Islet precursor cell (in vitro differentiated cells): Measurements from ENCODE around the gene ANKS3.

Source experiments
- DNase-seq: peaks from one replicate; pipeline ENCODE4 v3.0.0-alpha.2; 2018

The ANKS3 gene

DNA sequence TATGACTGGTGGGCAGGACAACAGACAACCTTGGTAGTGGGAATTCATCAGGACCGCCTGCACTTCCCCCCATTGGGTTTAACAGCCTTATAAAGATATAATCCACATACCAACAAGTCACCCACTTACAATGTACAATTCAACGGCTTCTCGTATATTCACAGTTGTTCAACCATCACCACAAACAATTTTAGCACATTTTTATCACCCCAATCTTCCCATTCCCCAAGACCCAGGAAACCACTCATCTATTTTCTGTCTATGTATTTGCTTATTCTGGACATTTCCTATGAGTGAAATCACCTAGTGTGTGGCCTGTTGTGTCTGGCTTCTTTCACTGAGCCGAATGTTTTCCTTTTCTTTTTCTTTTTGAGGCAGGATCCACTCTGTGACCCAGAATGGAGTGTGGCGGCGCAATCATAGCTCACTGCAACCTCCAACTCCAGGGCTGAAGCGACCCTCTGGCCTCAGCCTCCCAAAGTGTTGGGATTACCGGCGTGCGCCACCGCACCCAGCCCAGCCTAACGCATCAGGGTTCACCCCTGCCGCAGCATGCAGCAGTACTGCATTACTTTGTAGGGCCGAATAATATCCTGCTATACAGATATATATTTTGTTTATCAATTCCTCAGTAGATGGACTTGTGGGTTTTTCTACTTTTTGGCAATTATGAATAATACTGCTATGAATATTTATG, 10.9 kb downstream of the ANKS3 start:
- no peak for DNase-seq

DNA sequence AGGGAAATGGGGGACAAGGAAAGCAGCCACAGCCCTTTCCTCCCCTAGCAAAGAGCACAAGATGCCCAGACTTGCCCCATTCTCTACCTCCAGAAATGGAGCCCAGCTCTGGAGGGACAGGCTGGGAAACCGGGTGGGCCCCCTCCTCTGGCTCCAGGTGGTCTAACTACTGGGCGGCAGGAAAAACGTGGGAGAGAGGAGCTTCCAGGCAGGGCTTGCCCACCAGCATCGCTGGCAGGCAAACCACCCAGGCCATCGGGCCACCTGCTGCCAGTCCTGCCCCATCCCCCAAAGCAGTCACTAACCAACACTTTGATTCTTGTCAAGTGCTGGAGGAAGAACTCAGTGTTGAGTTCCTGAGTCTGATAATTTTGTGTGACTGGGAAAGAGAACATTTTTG, 15.6 kb downstream of the ANKS3 start:
- no peak for DNase-seq

DNA sequence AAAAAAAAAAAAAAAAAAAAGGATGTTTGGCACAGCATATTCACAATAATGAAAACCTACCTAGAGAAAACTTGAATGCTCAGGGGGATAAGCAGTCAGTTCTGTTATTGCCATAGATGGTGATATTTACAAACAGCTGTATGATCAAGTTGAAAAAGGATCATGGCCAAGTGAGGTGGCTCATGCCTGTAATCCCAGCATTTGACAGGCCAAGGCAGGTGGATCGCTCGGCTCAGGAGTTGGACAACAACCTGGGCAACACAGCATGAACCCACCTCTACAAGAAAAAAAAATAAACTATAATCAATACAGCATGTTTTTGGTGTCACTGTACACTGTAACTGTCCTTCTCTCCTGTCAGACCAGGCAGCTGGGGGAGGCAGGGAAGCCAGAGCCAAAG, 19.1 kb downstream of the ANKS3 start:
- no peak for DNase-seq

DNA sequence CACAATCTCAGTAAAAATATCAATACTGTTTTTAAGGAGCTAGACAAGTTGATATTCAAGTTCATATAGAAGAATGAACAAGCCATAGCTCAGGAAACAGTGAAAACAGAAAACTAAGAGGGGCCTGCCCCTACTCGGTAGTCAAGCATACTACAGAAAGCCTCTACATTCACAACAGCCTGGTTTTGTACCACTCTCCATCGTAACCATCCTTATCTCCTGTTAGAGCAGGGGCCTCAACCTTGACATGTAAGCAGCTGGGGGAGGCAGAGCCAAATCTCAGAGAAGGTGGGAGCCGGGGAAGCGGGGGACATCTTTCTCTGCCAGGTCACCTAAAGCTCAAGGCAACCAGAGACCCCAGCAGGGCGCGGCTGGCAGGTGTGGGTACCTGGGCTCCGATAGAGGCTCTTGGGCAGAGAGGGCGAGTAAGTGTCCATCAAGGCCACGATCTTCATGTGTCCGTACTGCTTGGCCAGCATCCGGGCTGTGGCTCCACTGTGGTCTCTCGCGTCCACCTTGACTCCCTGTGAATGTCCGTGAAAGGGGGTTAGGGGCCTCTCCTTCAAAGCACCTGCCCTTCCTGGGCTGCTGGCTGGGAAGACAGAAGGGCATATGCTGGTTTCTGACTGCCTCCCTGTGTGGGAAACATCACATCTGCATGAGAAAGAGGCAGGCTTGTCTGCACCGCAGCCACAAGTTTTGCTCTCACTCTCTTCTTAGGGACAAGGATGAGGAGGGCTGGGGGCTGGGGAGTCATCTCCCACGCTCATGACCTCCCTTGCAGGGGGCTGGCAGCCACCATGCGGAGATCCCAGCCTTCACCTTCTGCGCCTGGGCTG, 20.2 kb downstream of the ANKS3 start:
- DNase-seq = no peak

DNA sequence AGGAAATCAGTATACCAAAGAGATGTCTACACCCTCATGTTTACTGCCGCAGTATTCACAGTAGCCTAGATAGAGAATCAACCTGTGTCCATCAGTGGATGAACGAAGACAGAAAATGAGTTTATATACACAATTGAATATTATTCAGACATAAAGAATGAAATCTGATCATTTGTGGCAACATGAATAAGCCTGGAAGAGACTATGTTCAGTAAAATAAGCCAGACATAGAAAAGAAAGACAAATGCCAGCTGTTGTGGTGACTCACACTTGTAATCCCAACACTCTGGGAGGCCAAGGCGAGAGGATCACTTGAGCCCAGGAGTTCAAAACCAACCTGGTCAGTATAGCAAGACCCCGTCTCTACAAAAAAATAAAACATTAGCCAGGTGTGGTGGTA, 24.6 kb downstream of the ANKS3 start:
- no peak for DNase-seq

DNA sequence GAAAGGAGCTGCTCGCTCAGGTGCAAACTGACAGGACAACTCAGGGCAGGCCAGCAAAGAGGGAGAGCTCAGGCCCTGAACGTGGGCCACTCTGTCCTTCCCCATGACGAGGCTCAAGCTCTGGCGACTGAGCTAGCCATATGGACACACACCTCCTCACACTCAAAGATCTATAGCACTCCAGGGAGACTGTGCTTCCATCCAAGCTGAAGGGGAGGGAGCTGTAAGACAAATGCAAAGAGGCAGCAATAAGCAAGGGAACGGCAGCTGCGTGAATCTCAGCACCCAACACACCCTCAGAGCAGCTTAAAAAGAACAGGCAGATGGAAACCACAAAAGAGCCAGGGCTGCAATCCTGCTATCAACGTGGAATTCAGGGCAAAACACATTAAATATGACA, 27.2 kb downstream of the ANKS3 start:
- no peak for DNase-seq

DNA sequence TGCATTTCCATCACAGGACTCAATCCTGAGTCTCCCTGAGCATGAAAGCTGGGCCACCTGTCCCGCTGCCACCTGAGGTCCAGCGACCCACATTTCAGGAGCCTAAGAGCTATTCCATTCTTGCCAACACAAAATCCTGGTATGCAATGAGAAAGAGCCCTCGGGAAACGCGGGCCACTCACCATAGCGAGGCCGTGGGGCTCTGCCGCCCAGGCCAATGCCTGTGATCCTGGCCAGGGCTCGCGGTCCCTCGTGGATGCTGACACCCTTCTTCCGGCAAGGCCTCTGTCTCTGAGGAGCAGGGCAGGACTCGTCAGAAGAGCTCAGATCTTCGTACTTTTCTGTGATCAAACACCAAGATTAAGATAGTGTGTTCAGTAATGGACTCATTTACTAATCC, 29.2 kb downstream of the ANKS3 start:
- no peak for DNase-seq

DNA sequence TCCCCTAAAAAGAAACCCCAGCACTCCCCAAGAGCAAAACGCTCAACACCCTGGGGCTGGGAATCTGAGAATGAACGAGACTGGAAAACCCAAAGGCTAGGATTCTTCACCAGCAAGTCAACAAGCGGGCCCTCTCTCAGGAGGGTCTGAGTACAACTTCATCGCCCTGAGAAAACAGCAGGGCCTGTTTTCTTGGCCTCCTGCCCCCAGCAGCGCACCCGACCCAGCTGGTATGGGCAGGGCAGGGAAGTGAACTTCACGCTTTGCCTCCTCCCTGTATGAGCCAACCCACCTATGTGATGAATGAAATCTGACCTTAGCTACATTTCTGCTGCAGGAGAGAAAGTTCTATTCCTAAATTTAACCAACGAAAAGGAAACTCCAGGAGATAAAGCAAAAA, 29.6 kb downstream of the ANKS3 start:
- no peak for DNase-seq

DNA sequence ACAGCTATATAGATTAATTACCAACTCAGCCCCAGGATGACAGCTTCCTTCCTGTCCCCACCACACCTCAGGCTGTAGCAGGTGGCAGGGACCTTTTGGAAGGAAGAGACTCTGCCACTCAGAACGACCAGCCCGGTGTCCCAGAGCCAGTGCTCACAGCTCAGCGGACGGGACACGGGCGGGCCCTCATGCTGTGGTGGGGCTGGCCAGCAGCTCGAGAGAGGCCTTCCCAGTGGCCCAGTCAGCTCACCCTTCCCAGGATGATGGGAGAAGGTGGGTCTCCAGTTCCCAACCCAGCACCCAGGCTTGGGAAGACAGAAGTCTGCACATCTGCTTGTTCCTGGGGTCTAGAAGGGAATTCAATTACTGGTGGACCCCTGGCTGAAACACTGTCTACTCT, 30.2 kb downstream of the ANKS3 start:
- DNase-seq = peak; percentile 40

DNA sequence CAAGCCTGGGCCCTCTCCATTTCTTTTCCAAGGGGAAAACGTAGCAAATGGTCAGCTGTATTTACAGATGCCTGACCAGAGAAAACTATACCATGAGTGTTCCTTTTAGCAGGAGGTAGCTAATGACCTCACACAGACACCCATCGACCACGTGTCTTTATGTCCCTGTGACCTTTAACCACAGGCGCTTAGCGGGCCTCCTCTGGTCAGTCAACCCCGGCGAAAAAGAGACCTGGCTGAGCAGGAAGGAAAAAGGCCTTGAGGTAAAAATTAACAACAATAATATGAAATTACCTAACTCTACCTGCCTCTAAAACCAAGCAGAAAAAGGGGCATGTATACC, 31.6 kb downstream of the ANKS3 start:
- no peak for DNase-seq

DNA sequence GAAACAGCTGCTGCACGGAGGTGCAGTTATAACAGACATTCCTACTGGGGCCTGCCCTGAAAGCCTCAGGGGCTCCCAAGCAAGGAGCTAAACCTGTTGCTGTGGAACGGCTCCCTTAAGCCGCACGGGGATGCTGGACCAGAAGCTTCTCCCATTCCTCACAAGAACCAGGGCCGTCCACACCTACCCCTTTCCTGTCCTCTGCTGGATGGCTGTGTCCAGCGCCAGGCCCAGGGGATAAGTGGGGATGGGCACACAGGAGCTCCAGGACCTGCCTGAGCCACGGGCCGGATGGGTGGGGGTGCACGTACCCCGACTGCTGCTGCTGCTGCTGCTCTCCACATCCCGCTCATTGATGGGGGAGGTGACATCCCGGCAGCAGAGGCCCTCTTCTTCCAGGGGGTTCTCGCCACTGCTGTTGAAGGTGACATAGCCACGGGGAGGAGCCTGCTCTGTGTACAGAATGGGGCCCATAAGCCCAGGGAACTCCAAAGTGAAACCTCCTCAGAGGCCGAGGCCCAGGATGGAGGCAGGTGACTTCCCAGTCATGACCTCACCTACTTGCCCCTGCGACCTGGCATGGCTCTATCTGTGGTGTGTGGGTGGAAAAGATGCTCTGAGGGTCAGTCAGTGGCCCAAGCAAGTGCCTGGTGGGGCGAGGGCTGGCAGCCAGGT, 32.1 kb downstream of the ANKS3 start:
- DNase-seq = peak; percentile 46

DNA sequence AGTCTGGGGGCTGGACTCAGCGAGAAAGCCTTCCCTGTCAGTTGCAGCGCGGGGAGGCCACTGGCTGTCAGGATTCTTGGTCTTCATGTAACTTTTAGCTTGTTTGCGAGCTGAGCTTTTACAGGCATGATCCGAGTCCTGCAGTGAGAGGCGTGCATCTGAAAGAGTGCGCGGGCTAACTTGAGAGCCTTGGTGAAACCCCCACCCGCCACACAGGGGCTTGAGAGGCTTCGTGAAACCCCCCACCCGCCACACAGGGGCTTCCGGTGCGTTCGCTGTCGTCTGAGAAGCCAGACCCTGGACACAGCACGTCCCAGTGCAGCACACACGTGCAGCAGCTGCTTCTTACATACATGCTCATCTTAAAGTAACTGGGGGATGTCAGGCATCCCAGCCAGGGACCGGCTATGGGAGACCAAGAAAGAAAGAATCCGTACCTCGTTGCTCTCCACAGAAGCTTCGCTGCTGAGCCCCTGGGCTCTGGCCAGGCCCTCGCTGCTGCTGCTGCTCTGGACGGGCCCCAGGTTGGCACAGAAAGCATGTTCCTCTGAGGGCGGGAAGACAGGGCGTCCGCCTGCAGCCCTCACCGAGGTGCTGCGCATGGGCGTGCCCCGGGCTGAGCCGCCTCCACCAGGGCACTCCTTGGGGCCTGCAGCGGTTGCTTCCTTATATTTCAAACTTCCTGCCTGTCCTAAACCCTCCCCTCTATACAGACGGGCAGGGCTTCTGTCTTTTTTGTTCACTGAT, 32.9 kb downstream of the ANKS3 start:
- peak; percentile 44 for DNase-seq

DNA sequence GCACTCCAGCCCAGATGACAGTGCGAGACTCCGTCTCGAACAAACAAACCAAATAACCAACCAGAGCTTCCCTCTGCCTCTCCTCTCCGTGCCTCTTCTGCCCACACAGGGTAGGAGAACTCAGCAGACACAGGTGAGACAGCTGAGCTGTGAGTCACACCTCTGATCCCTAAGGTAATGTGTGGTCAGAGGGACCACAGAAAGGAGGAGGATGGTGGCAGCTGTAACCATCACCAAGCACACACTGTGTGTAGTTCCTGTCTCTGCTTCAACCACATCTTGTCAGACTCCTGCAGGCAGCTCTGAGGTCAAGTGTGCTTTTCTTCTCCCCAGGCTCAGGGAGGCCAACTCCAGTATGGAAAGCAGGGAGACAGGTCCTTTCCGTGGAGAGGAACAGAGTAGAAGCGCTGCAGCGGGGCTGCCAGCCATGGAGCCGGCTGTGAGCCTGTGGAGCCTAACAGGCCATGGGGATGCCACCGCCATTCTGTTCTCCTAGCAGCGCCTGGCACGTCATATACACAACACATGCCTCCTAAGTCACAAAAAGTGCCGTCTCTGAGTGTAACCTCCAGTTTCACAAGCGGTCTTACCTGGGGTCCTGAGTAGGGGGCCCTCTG, 33.6 kb downstream of the ANKS3 start:
- DNase-seq = peak; percentile 42

DNA sequence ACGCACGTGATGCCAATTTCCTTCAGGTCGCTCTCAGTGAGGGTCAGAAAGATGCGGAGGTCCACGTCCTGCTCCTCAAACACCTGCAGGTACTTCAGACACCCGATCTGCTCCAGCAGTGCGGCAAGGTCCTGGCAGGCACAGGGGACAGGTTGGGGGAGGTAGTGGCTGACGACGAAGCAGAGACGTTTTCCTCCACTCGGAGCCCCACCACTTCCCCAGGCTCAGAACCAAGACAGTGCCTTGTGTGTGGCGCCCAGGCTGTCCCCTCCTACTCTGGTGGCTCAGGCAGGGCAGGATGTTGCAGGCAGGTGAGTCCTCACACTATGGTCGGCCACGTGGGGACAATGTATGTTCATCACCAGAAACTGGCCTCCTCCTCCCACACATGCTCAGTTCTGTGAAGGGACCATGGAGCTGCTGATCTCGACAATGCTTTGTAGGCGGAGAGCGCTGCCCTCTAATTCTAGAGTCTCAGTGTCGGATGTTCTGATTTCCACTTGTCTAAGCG, 35.0 kb downstream of the ANKS3 start:
- peak; percentile 45 for DNase-seq

DNA sequence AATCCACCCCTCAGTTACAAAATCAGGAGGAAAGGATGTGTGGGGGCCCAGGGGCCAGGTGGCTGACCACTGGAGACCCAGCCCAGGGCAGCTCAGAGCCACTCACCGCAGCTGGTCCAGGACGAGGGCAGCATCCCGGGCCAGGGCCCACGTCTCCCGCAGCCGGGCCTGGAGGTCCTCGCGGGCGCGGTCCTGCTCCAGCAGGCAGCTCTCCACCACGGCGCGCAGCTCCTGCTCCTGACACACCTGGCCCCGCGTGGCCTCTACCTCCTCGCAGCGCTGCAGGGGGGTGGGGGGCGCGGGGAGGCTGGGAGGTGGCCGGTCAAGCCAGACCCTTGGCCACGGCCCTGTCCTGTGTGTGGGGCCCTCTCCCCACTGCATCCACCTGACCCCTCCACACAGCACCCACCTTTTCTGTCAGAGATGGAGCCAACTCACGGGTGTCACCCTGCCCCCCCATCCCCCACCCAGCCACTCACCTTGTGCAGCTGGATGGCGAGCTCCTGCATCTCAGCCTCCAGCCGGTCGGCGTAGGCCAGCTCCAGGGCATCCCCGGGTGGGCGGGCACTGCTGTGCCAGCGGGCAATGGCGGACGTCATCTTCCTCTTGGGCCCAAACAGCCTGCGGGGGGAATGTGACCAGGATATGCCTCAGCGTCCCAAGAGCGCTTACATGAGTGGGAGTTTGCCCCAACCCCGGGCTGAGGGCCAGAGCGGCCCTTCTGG, 35.6 kb downstream of the ANKS3 start:
- peak; percentile 51 for DNase-seq

DNA sequence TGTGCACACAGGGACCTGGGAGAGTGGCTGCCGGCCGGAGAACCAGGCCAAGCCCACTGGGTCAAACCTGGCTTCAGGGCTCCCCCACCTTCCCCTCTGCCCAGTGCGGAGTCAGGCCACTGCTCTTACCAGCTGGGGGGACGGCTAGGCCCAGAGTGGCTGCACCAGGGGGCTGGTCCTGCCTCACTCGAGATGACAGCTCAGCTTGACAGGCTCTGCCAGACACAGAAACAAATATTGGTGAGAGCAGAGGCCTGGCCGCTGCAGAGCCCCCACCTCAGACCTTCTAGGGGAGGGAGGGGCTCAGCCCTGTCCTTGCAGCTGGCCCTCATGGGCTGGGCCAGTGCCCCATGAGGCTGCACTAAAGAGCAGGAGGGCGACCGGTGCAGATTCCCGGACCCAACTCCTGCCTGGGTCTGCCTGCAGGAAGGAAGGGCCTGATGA, 36.2 kb downstream of the ANKS3 start:
- peak; percentile 54 for DNase-seq

DNA sequence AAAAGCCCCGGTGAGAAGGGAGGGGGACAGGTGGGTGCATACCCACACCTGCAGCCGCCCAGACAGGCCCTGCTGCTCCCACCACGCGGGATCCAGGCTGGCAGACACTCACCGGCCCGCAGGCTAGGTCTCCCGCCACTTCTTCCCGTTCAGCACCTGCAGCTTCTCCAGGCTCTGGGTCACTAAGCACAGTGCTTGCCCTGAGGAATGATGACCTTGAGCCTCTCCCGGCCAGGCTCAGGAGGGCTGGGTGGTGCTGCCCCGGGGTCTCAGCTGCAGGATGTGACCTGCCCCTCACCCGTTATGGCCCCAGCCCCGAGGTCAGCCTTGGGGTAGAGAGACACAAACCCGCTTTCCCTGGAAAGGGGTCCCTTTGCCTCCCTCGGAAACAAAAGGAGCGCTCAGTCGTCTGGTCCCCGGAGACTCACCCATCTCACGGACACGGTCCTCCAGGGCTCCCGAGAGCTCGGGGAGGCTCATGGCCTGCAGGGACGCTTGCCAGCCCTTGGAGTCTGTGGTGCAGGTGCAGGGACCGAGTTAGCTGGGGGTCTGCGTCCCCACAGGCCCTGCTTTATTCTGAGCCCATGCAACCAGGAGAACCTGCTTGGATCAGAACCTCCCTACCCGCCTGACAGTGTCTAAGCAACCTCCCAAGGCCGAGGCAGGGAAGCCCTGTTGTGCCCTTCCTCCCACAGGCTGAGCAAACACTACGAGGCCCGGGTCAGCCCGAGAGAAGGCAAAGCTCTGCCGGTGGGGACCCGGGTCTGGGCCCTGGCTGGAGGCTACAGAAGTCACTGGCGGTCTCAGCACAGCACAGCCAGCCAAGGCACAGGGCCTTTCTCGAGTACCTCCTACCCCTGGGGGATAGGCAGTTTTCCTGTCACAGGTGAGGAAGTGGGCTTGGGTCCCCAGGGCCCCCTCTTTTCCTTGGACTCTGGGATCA, 36.9 kb downstream of the ANKS3 start:
- DNase-seq = peak; percentile 46

DNA sequence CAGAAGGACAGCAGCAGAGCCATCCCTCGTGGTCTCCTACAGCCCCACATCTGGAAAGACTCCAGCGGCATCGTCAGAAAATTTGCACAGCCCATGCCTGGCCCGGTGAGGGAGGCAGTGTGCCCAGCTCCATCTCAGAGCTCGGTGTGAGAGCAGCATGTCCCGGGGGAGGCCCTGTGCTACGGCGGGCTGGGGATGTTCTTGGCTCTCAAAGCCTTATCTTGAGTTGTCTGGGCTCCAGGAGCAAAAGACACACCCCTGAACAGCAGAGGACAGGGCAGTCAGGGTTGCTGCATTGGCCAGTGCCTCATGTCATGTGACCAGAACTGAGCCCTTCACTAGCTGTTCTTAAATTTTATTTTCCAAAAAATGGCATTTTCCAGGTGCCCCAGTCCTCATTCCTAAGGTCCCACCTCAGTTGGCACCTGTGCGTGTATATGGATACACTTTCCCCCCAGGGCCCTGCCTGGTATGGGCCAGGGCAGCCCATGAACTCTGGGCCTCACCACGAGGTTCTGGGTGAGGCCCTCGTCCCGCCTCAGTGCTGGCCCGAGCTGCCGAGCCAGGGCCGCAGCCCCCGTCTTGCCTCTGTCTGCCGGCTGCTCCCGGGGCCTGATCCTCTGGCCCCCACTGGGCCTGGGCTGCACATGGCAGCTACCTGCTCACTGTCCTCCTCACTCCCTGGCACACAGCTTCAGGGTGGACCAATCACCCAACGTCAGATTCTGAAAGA, 37.7 kb downstream of the ANKS3 start:
- peak; percentile 41 for DNase-seq

DNA sequence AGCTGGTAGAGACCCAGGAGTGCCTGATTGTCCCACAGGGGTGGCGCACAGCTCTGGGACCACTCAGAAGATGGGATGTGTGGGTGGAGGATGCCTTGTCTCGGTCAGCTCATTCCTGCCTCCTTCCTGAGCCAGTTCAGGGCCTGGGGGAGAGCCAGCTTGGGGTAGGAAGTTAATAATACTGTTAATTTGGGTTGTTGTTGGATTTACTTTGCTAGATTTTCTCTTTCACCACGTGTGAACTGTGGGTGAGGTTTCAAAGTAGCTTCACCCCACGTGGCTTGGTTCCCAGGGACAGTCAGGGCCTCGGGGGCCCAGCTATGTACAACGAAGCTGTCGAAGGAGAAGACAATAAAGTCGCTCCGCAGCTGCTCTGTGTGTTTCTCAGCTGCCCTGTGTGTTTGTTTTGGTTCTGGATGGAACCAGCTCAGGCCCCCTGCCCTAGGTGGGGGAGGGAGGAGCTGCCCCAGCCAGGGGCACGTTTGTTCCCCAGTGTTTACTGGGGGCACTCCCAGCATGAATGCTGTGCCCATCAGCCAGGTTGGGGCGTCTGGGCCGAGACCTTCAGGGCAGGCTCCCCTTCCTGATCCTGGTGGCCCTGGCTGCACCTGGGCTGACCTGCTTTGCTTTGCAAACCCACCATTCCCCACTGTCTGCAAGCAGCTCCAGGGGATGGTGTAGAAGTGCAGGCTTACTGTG, 38.4 kb downstream of the ANKS3 start:
- no peak for DNase-seq
